ENCODE measurements around the gene USP20.

The USP20 gene

GRCh38 chr9:129874261-129875101 is 39.2 kb downstream of the USP20 start:
- FAIRE-seq (no peak), DNase-seq (ENCODE audit: low spot score) (no peak)

GRCh38 chr9:129875181-129875611 is 39.9 kb downstream of the USP20 start:
- DNase-seq (ENCODE audit: low spot score) (no peak), FAIRE-seq (no peak)

- DNase-seq (ENCODE audit: low spot score) (no peak), FAIRE-seq (no peak)
Measured at GRCh38 chr9:129875687-129876395, 40.6 kb downstream of the USP20 start.

GRCh38 chr9:129876815-129877214 is 41.6 kb downstream of the USP20 start:
- FAIRE-seq (no peak), DNase-seq (ENCODE audit: low spot score) (no peak)

GRCh38 chr9:129878291-129878690 is 43.0 kb downstream of the USP20 start:
- FAIRE-seq (no peak), DNase-seq (ENCODE audit: low spot score) (no peak)

GRCh38 chr9:129879103-129879699 is 43.9 kb downstream of the USP20 start:
- DNase-seq (ENCODE audit: low spot score): no peak

GRCh38 chr9:129879991-129880653 is 44.9 kb downstream of the USP20 start:
- FAIRE-seq (no peak), DNase-seq (ENCODE audit: low spot score) (no peak)

More at GRCh38 chr9:129879103-129879699, 43.9 kb downstream of the USP20 start:
- no peak for FAIRE-seq

- DNase-seq (ENCODE audit: low spot score) (no peak), FAIRE-seq (no peak)
Measured at GRCh38 chr9:129880654-129881546, 45.6 kb downstream of the USP20 start.

GRCh38 chr9:129881547-129882324 is 46.5 kb downstream of the USP20 start:
- FAIRE-seq (no peak), DNase-seq (ENCODE audit: low spot score) (no peak)

- no peak for FAIRE-seq
Measured at GRCh38 chr9:129884220-129885017, 49.2 kb downstream of the USP20 start.

GRCh38 chr9:129885018-129885669 is 49.9 kb downstream of the USP20 start:
- DNase-seq (ENCODE audit: low spot score) (no peak), FAIRE-seq (no peak)

More at GRCh38 chr9:129884220-129885017, 49.2 kb downstream of the USP20 start:
- DNase-seq (ENCODE audit: low spot score): peak; percentile 70

- DNase-seq (ENCODE audit: low spot score) (peak; percentile 80), FAIRE-seq (peak; percentile 8)
Measured at GRCh38 chr9:129885670-129886106, 50.4 kb downstream of the USP20 start.

- no peak for DNase-seq (ENCODE audit: low spot score)
- FAIRE-seq: no peak
Measured at GRCh38 chr9:129886226-129887174, 51.2 kb downstream of the USP20 start.

GRCh38 chr9:129887334-129888292 is 52.4 kb downstream of the USP20 start:
- DNase-seq (ENCODE audit: low spot score): peak; percentile 88

GRCh38 chr9:129888293-129889121 is 53.2 kb downstream of the USP20 start:
- DNase-seq (ENCODE audit: low spot score) (no peak), FAIRE-seq (no peak)

More at GRCh38 chr9:129887334-129888292, 52.4 kb downstream of the USP20 start:
- no peak for FAIRE-seq
